ENCODE results near the gene RAI2. TPM values are rescaled to one million over a fixed set of nuclear protein-coding genes. Genes with fewer than 3 reads are reported as not detected.
A peak's percentile ranks its signal among the peaks of the same experiment; 100 is the strongest.
"Not testable (repeated sequence)": the region's sequence is repeated elsewhere in the genome, so short reads cannot be mapped to it uniquely, and the experiment has no call there.

Gene RAI2
- total RNA-seq, 2 donors from 2014 or later = 1.7 to 4.8 TPM

DNA sequence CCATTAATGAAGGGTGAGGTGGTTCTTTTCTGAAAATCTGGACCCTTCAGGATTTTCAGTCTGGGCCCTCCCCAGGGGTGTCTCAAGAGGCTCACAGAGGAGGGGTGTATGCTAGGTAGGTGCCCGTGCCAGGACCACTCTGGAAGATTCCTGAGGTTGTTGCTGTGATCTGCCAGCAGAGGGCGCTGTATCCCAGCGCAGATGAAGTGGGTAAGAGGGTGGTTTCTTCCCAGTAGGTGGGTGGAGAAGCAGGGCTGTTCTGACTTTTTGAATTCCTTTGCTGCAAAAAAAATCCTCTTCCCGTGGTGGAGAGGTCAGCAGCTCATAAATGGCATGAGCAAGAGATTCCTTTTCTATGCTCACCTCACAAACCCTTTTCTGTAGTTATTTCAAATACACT, 72.7 kb downstream of the RAI2 start:
- H3K9me3 ChIP-seq = no peaks in the 10 kb centered on the region
- TF ChIP-seq, protein P1, sequence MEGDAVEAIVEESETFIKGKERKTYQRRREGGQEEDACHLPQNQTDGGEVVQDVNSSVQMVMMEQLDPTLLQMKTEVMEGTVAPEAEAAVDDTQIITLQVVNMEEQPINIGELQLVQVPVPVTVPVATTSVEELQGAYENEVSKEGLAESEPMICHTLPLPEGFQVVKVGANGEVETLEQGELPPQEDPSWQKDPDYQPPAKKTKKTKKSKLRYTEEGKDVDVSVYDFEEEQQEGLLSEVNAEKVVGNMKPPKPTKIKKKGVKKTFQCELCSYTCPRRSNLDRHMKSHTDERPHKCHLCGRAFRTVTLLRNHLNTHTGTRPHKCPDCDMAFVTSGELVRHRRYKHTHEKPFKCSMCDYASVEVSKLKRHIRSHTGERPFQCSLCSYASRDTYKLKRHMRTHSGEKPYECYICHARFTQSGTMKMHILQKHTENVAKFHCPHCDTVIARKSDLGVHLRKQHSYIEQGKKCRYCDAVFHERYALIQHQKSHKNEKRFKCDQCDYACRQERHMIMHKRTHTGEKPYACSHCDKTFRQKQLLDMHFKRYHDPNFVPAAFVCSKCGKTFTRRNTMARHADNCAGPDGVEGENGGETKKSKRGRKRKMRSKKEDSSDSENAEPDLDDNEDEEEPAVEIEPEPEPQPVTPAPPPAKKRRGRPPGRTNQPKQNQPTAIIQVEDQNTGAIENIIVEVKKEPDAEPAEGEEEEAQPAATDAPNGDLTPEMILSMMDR (IDR thresholded peaks at IDR 0.05) = peak; percentile 81
- H3K4me1 ChIP-seq = no peaks in the 10 kb centered on the region
- intact Hi-C loops (cut with DNase I) = no loop called here
- H3K36me3 ChIP-seq = no peaks in the 10 kb centered on the region
- H3K4me3 ChIP-seq = no peak overlapping the region
- no peaks in the 10 kb centered on the region for H3K27me3 ChIP-seq
- H3K9ac ChIP-seq (ENCODE audit: low read depth in 2 of 2, low read length in 2 of 2) = no peak overlapping the region
- peak; percentile 27 for DNase-seq
- no peak overlapping the region for H3K27ac ChIP-seq

DNA sequence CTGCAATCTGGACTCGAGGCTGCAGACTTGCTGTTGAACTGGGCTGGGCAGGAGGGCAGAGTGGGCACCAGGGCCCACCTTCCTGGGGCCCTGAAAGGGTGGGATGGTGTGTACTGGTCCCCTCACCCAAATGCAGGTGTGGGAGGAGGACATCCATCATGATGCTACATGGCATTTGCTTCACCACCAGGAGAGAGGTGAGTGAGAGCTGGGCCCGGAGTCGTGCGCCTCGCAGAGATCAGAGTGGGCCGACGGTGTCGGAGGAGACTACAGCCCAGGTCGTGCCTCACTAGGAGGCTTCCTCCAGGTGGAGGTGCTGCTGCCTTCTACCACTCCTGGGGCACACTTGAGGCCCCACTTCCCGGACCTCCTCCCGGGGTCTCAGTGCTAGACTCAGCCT, 73.5 kb downstream of the RAI2 start:
- DNase-seq = no peak
- Histone ChIP-seq H3K4me3 (no peak overlapping the region), H3K27ac (no peak overlapping the region), H3K4me1 (no peaks in the 10 kb centered on the region), H3K36me3 (no peaks in the 10 kb centered on the region), H3K9me3 (no peaks in the 10 kb centered on the region), H3K9ac (ENCODE audit: low read depth in 2 of 2, low read length in 2 of 2) (no peak overlapping the region), H3K27me3 (no peaks in the 10 kb centered on the region)
- TF ChIP-seq, protein P1 (IDR thresholded peaks at IDR 0.05) = no peak
- intact Hi-C loops (cut with DNase I) = no loop called here

DNA sequence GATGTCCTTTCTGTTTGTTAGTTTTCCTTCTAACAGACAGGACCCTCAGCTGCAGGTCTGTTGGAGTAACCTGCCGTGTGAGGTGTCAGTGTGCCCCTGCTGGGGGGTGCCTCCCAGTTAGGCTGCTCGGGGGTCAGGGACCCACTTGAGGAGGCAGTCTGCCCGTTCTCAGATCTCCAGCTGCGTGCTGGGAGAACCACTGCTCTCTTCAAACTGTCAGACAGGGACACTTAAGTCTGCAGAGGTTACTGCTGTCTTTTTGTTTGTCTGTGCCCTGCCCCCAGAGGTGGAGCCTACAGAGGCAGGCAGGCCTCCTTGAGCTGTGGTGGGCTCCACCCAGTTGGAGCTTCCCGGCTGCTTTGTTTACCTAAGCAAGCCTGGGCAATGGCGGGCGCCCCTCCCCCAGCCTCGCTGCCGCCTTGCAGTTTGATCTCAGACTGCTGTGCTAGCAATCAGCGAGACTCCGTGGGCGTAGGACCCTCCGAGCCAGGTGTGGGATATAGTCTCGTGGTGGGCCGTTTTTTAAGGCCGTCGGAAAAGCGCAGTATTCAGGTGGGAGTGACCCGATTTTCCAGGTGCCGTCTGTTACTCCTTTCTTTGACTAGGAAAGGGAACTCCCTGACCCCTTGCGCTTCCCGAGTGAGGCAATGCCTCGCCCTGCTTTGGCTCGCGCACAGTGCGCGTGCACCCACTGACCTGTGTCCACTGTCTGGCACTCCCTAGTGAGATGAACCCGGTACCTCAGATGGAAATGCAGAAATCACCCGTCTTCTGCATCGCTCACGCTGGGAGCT, 74.3 kb downstream of the RAI2 start:
- H3K27me3 ChIP-seq; H3K4me1 ChIP-seq; H3K36me3 ChIP-seq; H3K4me3 ChIP-seq; H3K27ac ChIP-seq; H3K9me3 ChIP-seq; intact Hi-C loops (cut with DNase I); H3K9ac ChIP-seq (ENCODE audit: low read depth in 2 of 2, low read length in 2 of 2): not testable (repeated sequence)
- peak; percentile 29 for DNase-seq

DNA sequence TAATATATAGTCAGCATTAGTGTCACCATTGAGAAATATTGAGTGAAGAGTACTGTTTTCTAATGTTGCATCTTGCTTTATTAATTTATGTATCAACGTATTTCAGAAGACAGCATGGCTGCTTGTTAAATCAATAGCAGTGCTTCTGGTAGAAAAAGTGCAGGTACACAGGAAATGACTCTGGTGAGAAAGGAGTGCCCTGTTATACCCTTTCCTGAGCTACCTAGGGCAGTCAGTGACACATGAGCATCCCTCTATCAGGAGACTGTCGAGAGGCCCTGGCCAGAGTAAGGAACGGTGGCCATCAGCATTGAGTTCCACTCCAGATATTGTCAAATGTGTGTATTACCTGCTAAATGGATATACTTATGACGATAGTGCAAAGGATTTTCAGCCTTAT, 81.7 kb downstream of the RAI2 start:
- Histone ChIP-seq H3K27ac (no peak overlapping the region), H3K4me3 (no peak overlapping the region), H3K9me3 (no peaks in the 10 kb centered on the region), H3K27me3 (no peaks in the 10 kb centered on the region), H3K9ac (ENCODE audit: low read depth in 2 of 2, low read length in 2 of 2) (no peak overlapping the region), H3K4me1 (no peaks in the 10 kb centered on the region), H3K36me3 (no peaks in the 10 kb centered on the region)
- intact Hi-C loops (cut with DNase I) = no loop called here
- TF ChIP-seq, protein P1 (IDR thresholded peaks at IDR 0.05) = no peak
- DNase-seq = no peak

DNA sequence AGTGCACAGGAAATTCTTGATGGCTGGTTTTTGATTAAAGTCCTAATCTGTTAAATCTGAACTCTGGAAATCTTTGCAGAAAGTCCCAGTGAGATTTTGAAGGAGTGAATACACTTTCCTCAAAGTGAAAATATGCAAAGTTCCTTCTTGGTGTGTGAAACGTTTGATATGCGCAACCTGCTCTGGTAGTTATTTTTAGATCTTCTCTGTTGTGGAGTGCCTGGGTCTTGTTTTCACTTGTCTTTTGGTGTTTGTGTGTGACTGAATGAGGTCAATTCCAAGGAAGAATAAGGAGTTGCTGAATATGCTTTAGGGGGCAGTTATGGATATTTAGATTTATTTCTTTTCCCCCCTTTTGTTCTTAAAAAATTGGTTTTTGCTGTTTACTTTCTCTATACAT, 82.1 kb downstream of the RAI2 start:
- H3K9ac ChIP-seq (ENCODE audit: low read depth in 2 of 2, low read length in 2 of 2) = no peak overlapping the region
- H3K9me3 ChIP-seq = no peaks in the 10 kb centered on the region
- H3K27me3 ChIP-seq = no peaks in the 10 kb centered on the region
- no peak overlapping the region for H3K27ac ChIP-seq
- intact Hi-C loops (cut with DNase I) = no loop called here
- DNase-seq = no peak
- TF ChIP-seq, protein P1 (IDR thresholded peaks at IDR 0.05) = no peak
- no peak overlapping the region for H3K4me3 ChIP-seq
- no peaks in the 10 kb centered on the region for H3K36me3 ChIP-seq
- H3K4me1 ChIP-seq = no peaks in the 10 kb centered on the region

- Histone ChIP-seq H3K9me3 (no peaks in the 10 kb centered on the region), H3K36me3 (no peaks in the 10 kb centered on the region), H3K27me3 (no peaks in the 10 kb centered on the region), H3K4me1 (no peaks in the 10 kb centered on the region), H3K4me3 (no peak overlapping the region), H3K9ac (ENCODE audit: low read depth in 2 of 2, low read length in 2 of 2) (no peak overlapping the region), H3K27ac (no peak overlapping the region)
- TF ChIP-seq, protein P1 (IDR thresholded peaks at IDR 0.05) = no peak
- intact Hi-C loops (cut with DNase I) = no loop called here
- DNase-seq = no peak
Measured at GRCh38 chrX:17774053-17774452, 87.0 kb downstream of the RAI2 start.

All from colonic mucosa (tissue), 4 donors.